CD4-positive, alpha-beta T cell treated with Interferon alpha-2 for 1 hour (primary cell): ENCODE results near the gene SLC1A3.

Source experiments
- DNase-seq, 2 donors: peaks; one replicate each; pipeline ENCODE4 v3.0.0-alpha.2; 2020 to 2022

The SLC1A3 gene

GRCh38 chr5:36722900-36723299, 116.5 kb downstream of the SLC1A3 start:
- peak in 1 of 2 donors; percentile 42 for DNase-seq

GRCh38 chr5:36723912-36724311, 117.5 kb downstream of the SLC1A3 start:
- DNase-seq, result peak in 1 of 2 donors; percentile 20

GRCh38 chr5:36724467-36725332, 118.3 kb downstream of the SLC1A3 start:
- peak; percentile 61 to 64 for DNase-seq

- no peak for DNase-seq
These were observed 119.9 kb downstream of the SLC1A3 start for GRCh38 chr5:36726317-36726716.

- no peak for DNase-seq
These were observed 120.4 kb downstream of the SLC1A3 start for GRCh38 chr5:36726767-36727166.

- peak; percentile 17 to 68 for DNase-seq
These were observed 122.5 kb downstream of the SLC1A3 start for GRCh38 chr5:36728697-36729543.

- DNase-seq, result no peak
These were observed 124.3 kb downstream of the SLC1A3 start for GRCh38 chr5:36730537-36731216.

GRCh38 chr5:36733183-36733582, 126.8 kb downstream of the SLC1A3 start:
- no peak for DNase-seq

- DNase-seq, result no peak
These were observed 128.0 kb downstream of the SLC1A3 start for GRCh38 chr5:36734422-36734821.

GRCh38 chr5:36735891-36736290, 129.5 kb downstream of the SLC1A3 start:
- no peak for DNase-seq
